ENCODE measurements around the gene ADAM17. TPM values are rescaled to one million over a fixed set of nuclear protein-coding genes. Genes with fewer than 3 reads are reported as not detected.

Gene ADAM17
- total RNA-seq, 1 experiment from 2014 or later: 50.0 TPM

DNA sequence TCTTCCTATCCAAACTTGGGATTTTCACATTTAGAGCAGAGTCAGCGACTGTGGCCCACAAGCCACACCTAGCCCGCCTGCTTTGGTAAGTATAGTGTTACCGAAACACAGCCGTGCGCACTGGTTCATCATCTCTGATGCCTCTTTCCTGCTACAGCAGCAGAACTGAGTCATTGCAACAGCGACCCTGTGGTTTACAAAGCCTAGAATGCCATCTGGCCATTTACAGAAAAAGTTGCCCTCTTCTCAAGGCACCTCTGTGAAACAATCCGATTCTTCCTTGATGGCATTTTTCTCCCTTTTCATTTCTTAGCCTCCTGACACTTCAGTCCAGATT, 92.0 kb downstream of the ADAM17 start:
- TF ChIP-seq, protein P1, sequence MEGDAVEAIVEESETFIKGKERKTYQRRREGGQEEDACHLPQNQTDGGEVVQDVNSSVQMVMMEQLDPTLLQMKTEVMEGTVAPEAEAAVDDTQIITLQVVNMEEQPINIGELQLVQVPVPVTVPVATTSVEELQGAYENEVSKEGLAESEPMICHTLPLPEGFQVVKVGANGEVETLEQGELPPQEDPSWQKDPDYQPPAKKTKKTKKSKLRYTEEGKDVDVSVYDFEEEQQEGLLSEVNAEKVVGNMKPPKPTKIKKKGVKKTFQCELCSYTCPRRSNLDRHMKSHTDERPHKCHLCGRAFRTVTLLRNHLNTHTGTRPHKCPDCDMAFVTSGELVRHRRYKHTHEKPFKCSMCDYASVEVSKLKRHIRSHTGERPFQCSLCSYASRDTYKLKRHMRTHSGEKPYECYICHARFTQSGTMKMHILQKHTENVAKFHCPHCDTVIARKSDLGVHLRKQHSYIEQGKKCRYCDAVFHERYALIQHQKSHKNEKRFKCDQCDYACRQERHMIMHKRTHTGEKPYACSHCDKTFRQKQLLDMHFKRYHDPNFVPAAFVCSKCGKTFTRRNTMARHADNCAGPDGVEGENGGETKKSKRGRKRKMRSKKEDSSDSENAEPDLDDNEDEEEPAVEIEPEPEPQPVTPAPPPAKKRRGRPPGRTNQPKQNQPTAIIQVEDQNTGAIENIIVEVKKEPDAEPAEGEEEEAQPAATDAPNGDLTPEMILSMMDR (IDR thresholded peaks at IDR 0.05): no peak
- no peak for TF ChIP-seq SIN3A (IDR thresholded peaks at IDR 0.05; ENCODE audit: borderline replicate concordance, insufficient read depth, low read depth, low read length)
- TF ChIP-seq POLR2AphosphoS5 (IDR thresholded peaks at IDR 0.05; ENCODE audit: low read depth, low read length): no peak
- TF ChIP-seq, protein P2, sequence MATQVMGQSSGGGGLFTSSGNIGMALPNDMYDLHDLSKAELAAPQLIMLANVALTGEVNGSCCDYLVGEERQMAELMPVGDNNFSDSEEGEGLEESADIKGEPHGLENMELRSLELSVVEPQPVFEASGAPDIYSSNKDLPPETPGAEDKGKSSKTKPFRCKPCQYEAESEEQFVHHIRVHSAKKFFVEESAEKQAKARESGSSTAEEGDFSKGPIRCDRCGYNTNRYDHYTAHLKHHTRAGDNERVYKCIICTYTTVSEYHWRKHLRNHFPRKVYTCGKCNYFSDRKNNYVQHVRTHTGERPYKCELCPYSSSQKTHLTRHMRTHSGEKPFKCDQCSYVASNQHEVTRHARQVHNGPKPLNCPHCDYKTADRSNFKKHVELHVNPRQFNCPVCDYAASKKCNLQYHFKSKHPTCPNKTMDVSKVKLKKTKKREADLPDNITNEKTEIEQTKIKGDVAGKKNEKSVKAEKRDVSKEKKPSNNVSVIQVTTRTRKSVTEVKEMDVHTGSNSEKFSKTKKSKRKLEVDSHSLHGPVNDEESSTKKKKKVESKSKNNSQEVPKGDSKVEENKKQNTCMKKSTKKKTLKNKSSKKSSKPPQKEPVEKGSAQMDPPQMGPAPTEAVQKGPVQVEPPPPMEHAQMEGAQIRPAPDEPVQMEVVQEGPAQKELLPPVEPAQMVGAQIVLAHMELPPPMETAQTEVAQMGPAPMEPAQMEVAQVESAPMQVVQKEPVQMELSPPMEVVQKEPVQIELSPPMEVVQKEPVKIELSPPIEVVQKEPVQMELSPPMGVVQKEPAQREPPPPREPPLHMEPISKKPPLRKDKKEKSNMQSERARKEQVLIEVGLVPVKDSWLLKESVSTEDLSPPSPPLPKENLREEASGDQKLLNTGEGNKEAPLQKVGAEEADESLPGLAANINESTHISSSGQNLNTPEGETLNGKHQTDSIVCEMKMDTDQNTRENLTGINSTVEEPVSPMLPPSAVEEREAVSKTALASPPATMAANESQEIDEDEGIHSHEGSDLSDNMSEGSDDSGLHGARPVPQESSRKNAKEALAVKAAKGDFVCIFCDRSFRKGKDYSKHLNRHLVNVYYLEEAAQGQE (IDR thresholded peaks at IDR 0.05; ENCODE audit: insufficient read depth in 1 of 2, low read depth in 2 of 2, low read length in 1 of 2): no peak
- no peak for TF ChIP-seq TCF7L2 (IDR thresholded peaks at IDR 0.05; ENCODE audit: low read depth, low read length)
- BruUV-seq (replicated peaks): no TSS peak
- ChIA-PET POLR2A (no interaction called here), CTCF (no interaction called here)
- intact Hi-C loops (cut with micrococcal nuclease; ENCODE audit: unreplicated experiment): no loop called here
- Histone ChIP-seq H3K4me3 (ENCODE audit: low read depth in 2 of 2, low read length in 2 of 2) (no peak overlapping the region), H3K36me3 (ENCODE audit: control insufficient read depth, insufficient read depth, low read length) (no peaks in the 10 kb centered on the region), H3K9me3 (ENCODE audit: control insufficient read depth, insufficient read depth, low read depth, low read length) (no peaks in the 10 kb centered on the region), H3K27me3 (ENCODE audit: control insufficient read depth, insufficient read depth, low read length) (no peaks in the 10 kb centered on the region), H3K4me1 (ENCODE audit: control insufficient read depth, insufficient read depth, low read length) (no peaks in the 10 kb centered on the region), H3K27ac (ENCODE audit: low read length) (no peak overlapping the region)
- DNase-seq (ENCODE audit: low read depth, low spot score) (no peak), ATAC-seq (no peak)
- in situ Hi-C loops (cut with HindIII; ENCODE audit: low pct_unique_long_range_greater_than_20kb, low sequenced_read_pairs): no loop called here

DNA sequence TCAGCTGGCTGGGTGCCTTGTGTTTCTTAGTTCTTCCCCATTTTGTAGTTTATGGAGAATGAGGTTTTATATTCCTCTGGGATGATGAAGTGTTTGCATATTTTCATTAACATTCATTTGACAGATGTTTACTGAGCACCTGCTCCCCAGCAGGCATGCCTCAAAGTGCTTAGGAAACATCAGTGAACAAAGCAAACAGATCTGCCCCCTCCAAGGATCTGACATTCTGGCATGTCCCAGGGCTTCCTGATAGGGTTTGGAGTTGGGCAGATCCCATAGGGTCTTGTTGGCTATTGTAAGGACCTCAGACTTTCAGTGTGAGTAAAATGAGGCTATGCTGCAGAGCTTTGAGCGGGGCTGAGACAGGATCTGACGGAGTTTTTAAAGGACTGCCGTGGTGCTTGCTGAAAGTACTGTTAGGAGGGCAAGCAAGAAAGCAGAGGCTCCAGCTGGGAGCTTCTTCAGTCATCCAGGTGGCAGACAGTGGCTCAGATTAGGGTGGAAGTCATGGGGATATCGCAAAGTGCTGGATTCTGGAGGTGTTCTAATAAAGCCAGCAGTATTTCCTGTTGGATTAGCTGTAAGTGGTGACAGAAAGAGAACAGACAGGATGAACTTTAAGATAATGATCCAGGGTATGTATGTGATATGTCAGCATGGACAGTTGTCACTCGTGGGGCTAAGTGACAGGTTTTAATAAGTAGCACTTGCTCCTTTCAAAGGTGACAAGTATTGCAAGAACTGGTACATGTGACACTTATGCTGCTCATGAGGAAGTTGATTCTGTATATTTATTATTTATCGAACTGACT, 92.5 kb downstream of the ADAM17 start:
- Histone ChIP-seq H3K4me1 (ENCODE audit: control insufficient read depth, insufficient read depth, low read length) (no peaks in the 10 kb centered on the region), H3K27ac (ENCODE audit: low read length) (no peak overlapping the region), H3K36me3 (ENCODE audit: control insufficient read depth, insufficient read depth, low read length) (no peaks in the 10 kb centered on the region), H3K27me3 (ENCODE audit: control insufficient read depth, insufficient read depth, low read length) (no peaks in the 10 kb centered on the region), H3K4me3 (ENCODE audit: low read depth in 2 of 2, low read length in 2 of 2) (no peak overlapping the region), H3K9me3 (ENCODE audit: control insufficient read depth, insufficient read depth, low read depth, low read length) (no peaks in the 10 kb centered on the region)
- BruUV-seq (replicated peaks): no TSS peak
- in situ Hi-C loops (cut with HindIII; ENCODE audit: low pct_unique_long_range_greater_than_20kb, low sequenced_read_pairs): no loop called here
- no peak for TF ChIP-seq POLR2AphosphoS5 (IDR thresholded peaks at IDR 0.05; ENCODE audit: low read depth, low read length)
- TF ChIP-seq SIN3A (IDR thresholded peaks at IDR 0.05; ENCODE audit: borderline replicate concordance, insufficient read depth, low read depth, low read length): no peak
- TF ChIP-seq, protein P1 (IDR thresholded peaks at IDR 0.05): no peak
- TF ChIP-seq, protein P2 (IDR thresholded peaks at IDR 0.05; ENCODE audit: insufficient read depth in 1 of 2, low read depth in 2 of 2, low read length in 1 of 2): no peak
- no peak for TF ChIP-seq TCF7L2 (IDR thresholded peaks at IDR 0.05; ENCODE audit: low read depth, low read length)
- intact Hi-C loops (cut with micrococcal nuclease; ENCODE audit: unreplicated experiment): no loop called here
- ATAC-seq (no peak), DNase-seq (ENCODE audit: low read depth, low spot score) (no peak)
- POLR2A ChIA-PET: interaction anchor here (0.5 kb wide), 1 partner anchor 20 kb away, joined by 3 read pairs; no protein-coding TSS in a partner anchor
- CTCF ChIA-PET: no interaction called here

All from Panc1 (cell line).